H1 (cell line): ENCODE data around the gene ARHGAP5. TPM values are rescaled to one million over a fixed set of nuclear protein-coding genes. Genes with fewer than 3 reads are reported as not detected.
A peak's percentile ranks its signal among the peaks of the same experiment; 100 is the strongest.

Source experiments
- CTCF ChIA-PET: fragments of 300-600 bp; sonication (Branson Sonifier 250); formaldehyde crosslinking; loops from one replicate; lab custom pipeline; 2021; ENCODE audit not compliant: partially characterized antibody; lab: Charles Lee
- POLR2A ChIA-PET: fragments of 300-600 bp; sonication (Branson Sonifier 250); formaldehyde crosslinking; loops from one replicate; lab custom pipeline; 2021; ENCODE audit warnings: inconsistent platforms; ENCODE audit not compliant: partially characterized antibody; lab: Charles Lee
- DNase-seq, 2 experiments: peaks; one replicate each; pipeline versions ENCODE4 v3.0.0 to v3.0.0-alpha.2; 2010 to 2022; ENCODE audit warnings: low spot score in 2 of 2, low read depth in 1 of 2, mixed read lengths in 1 of 2
- FAIRE-seq: peaks from 2 replicates; lab custom pipeline; 2011; peaks lifted over from hg19 to GRCh38; lab: Jason Lieb, UNC
- H2AFZ ChIP-seq: 2 replicates; pipeline ENCODE4 v1.8.1; 2012; ENCODE audit warnings: low read length, inconsistent platforms
- H2AK5ac ChIP-seq: 2 replicates; pipeline ENCODE4 v1.6.1; 2013; ENCODE audit warnings: low read depth, low read length
- H2BK120ac ChIP-seq: replicated peaks from 2 replicates; pipeline ENCODE3; 2013; ENCODE audit warnings: low read depth, low read length, inconsistent platforms
- H2BK12ac ChIP-seq: 2 replicates; pipeline ENCODE4 v1.6.1; 2013; ENCODE audit warnings: low read depth, low read length
- H2BK15ac ChIP-seq: 2 replicates; pipeline ENCODE4 v1.6.1; 2013; ENCODE audit warnings: low read length
- H2BK20ac ChIP-seq: 2 replicates; pipeline ENCODE4 v1.6.1; 2013; ENCODE audit warnings: low read length
- H2BK5ac ChIP-seq: 2 replicates; pipeline ENCODE4 v1.6.1; 2013; ENCODE audit warnings: low read depth, low read length
- H3K14ac ChIP-seq: 2 replicates; pipeline ENCODE4 v1.6.1; 2013; ENCODE audit warnings: inconsistent platforms; ENCODE audit not compliant: insufficient read length
- H3K18ac ChIP-seq: 2 replicates; pipeline ENCODE4 v1.6.1; 2013; ENCODE audit warnings: low read length; ENCODE audit errors: extremely low read depth
- H3K23ac ChIP-seq: 2 replicates; pipeline ENCODE4 v1.6.1; 2013; ENCODE audit warnings: inconsistent platforms; ENCODE audit not compliant: insufficient read length
- H3K23me2 ChIP-seq: 2 replicates; pipeline ENCODE4 v1.6.1; 2013; ENCODE audit warnings: low read depth, low read length
- H3K27ac ChIP-seq: 2 replicates; pipeline ENCODE4 v1.6.1; 2011; ENCODE audit warnings: low read depth, low read length, inconsistent platforms
- H3K27me3 ChIP-seq, 4 experiments: replicated peaks in 1 of 4; 1 replicate in 1 of 4; 2 replicates in 3 of 4; pipeline versions ENCODE4 v1.6.1 to v1.8.1; 2011 to 2013; ENCODE audit warnings: low read length in 3 of 4, mild to moderate bottlenecking in 3 of 4, inconsistent platforms in 2 of 4, mixed read lengths in 2 of 4, moderate library complexity in 1 of 4; ENCODE audit not compliant: control insufficient read depth in 3 of 4, insufficient read depth in 3 of 4; ENCODE audit errors: extremely low read depth in 1 of 4
- H3K36me3 ChIP-seq, 4 experiments: 2 replicates each; pipeline versions ENCODE4 v1.6.1 to v1.8.1; 2011 to 2013; ENCODE audit warnings: mild to moderate bottlenecking in 4 of 4, low read length in 3 of 4, moderate library complexity in 2 of 4, control low read depth in 1 of 4, inconsistent platforms in 1 of 4; ENCODE audit not compliant: insufficient read depth in 4 of 4, control insufficient read depth in 2 of 4
- H3K4ac ChIP-seq: replicated peaks from 2 replicates; pipeline ENCODE3; 2013; ENCODE audit warnings: low read length, low read depth, mixed read lengths, inconsistent platforms; ENCODE audit not compliant: insufficient read length
- H3K4me1 ChIP-seq, 4 experiments: replicated peaks in 1 of 4; 1 replicate in 1 of 4; 2 replicates in 3 of 4; pipeline versions ENCODE4 v1.6.1 to v1.8.1; 2011 to 2013; ENCODE audit warnings: low read length in 3 of 4, inconsistent platforms in 2 of 4, mixed read lengths in 1 of 4; ENCODE audit not compliant: insufficient read depth in 4 of 4, control insufficient read depth in 3 of 4
- H3K4me2 ChIP-seq, 2 experiments: 2 replicates each; pipeline versions ENCODE4 v1.6.1 to v1.8.1; 2011 to 2013; ENCODE audit warnings: low read depth in 2 of 2, low read length in 2 of 2, control low read depth in 1 of 2, inconsistent platforms in 1 of 2, mild to moderate bottlenecking in 1 of 2; ENCODE audit not compliant: insufficient read depth in 1 of 2
- H3K4me3 ChIP-seq, 4 experiments: fragments of 200-600, 300-600 bp in 1 of 4; sonication (generic), shearing (Covaris generic), sonication (Bioruptor Twin) in 1 of 4; 2 replicates each; pipeline versions ENCODE4 v1.5.1 to v1.8.1; 2011 to 2016; ENCODE audit warnings: low read length in 4 of 4, low read depth in 3 of 4, control low read depth in 2 of 4, inconsistent platforms in 2 of 4, mild to moderate bottlenecking in 2 of 4, mixed read lengths in 1 of 4, moderate library complexity in 1 of 4; ENCODE audit not compliant: insufficient read depth in 2 of 4; ENCODE audit errors: extremely low read depth in 1 of 4
- H3K56ac ChIP-seq: replicated peaks from 2 replicates; pipeline ENCODE3; 2013; ENCODE audit warnings: low read depth, mild to moderate bottlenecking, mixed read lengths, low read length, inconsistent platforms; ENCODE audit not compliant: insufficient read length
- H3K79me1 ChIP-seq: 2 replicates; pipeline ENCODE4 v1.6.1; 2013; ENCODE audit warnings: low read depth, low read length, control low read depth
- H3K79me2 ChIP-seq, 2 experiments: 2 replicates each; pipeline versions ENCODE4 v1.6.1 to v1.8.1; 2012 to 2013; ENCODE audit warnings: low read length in 2 of 2, mild to moderate bottlenecking in 2 of 2, inconsistent platforms in 1 of 2; ENCODE audit not compliant: insufficient read depth in 2 of 2, control insufficient read depth in 1 of 2
- H3K9ac ChIP-seq, 4 experiments: replicated peaks in 1 of 4; 1 replicate in 1 of 4; 2 replicates in 3 of 4; pipeline versions ENCODE4 v1.6.1 to v1.8.1; 2011 to 2013; ENCODE audit warnings: low read depth in 3 of 4, low read length in 3 of 4, control low read depth in 2 of 4, mild to moderate bottlenecking in 2 of 4, moderate library complexity in 2 of 4, inconsistent platforms in 1 of 4; ENCODE audit errors: extremely low read depth in 1 of 4
- H3K9me3 ChIP-seq, 2 experiments: 2 replicates each; pipeline versions ENCODE4 v1.6.1 to v1.8.1; 2012 to 2013; ENCODE audit warnings: mild to moderate bottlenecking in 2 of 2, moderate library complexity in 2 of 2, control low read depth in 1 of 2, inconsistent platforms in 1 of 2, low read depth in 1 of 2, low read length in 1 of 2, mixed read lengths in 1 of 2; ENCODE audit not compliant: insufficient read depth in 2 of 2
- H4K20me1 ChIP-seq, 2 experiments: replicated peaks in 1 of 2; 2 replicates each; pipeline versions ENCODE3 to v1.8.1; 2011 to 2013; ENCODE audit warnings: inconsistent platforms in 2 of 2, low read length in 2 of 2, mild to moderate bottlenecking in 1 of 2; ENCODE audit not compliant: insufficient read depth in 2 of 2, control insufficient read depth in 1 of 2
- H4K5ac ChIP-seq: 2 replicates; pipeline ENCODE4 v1.6.1; 2013; ENCODE audit warnings: low read length, low read depth, mixed read lengths, inconsistent platforms; ENCODE audit not compliant: insufficient read length
- H4K8ac ChIP-seq: 2 replicates; pipeline ENCODE4 v1.8.0; 2013; ENCODE audit warnings: mild to moderate bottlenecking, moderate library complexity, low read length, inconsistent platforms; ENCODE audit not compliant: insufficient read depth; ENCODE audit errors: extremely low read depth
- H4K91ac ChIP-seq: replicated peaks from 2 replicates; pipeline ENCODE3; 2013; ENCODE audit warnings: low read length, mixed read lengths, inconsistent platforms; ENCODE audit not compliant: insufficient read length
- ATF3 ChIP-seq: IDR thresholded peaks from 2 replicates; pipeline ENCODE4 v1.6.1; 2011; ENCODE audit warnings: low read depth, mild to moderate bottlenecking, low read length; ENCODE audit not compliant: insufficient read depth
- CTCF ChIP-seq, 3 experiments: IDR thresholded peaks; 1 replicate in 2 of 3; 2 replicates in 1 of 3; pipeline versions ENCODE4 v1.5.1 to v1.6.1; 2011; ENCODE audit warnings: low read length in 3 of 3, mild to moderate bottlenecking in 3 of 3, inconsistent platforms in 2 of 3, low read depth in 1 of 3, moderate library complexity in 1 of 3; ENCODE audit not compliant: insufficient read depth in 1 of 3; ENCODE audit errors: control extremely low read depth in 1 of 3
- RAD21 ChIP-seq, 2 experiments: IDR thresholded peaks in 1 of 2; conservative IDR thresholded peaks in 1 of 2; 2 replicates each; pipeline ENCODE4 v1.6.1; 2011; ENCODE audit warnings: low read depth in 2 of 2, low read length in 2 of 2, improper control_type of control experiment in 1 of 2, inconsistent platforms in 1 of 2, mild to moderate bottlenecking in 1 of 2, moderate library complexity in 1 of 2
- WGBS, 2 experiments: shearing (Covaris generic) in 1 of 2; methylation state at CpG; one replicate each; pipeline versions ENCODE4 v1.1.6 to v1.1.7; 2013 to 2015; ENCODE audit warnings: low lambda C conversion rate in 2 of 2, mixed read lengths in 2 of 2, inconsistent platforms in 1 of 2, low coverage in 1 of 2, missing lambda C conversion rate in 1 of 2; ENCODE audit not compliant: insufficient replicate concordance in 2 of 2, insufficient coverage in 1 of 2, insufficient read length in 1 of 2; ENCODE audit errors: extremely low coverage in 1 of 2, missing lambda C conversion rate in 1 of 2; 5-methylcytosine and 5-hydroxymethylcytosine counted together
- polyA plus RNA-seq, 7 experiments: library from polyadenylated mRNA; depleted of rRNA in 3 of 7; stranded (reverse) in 5 of 7; unstranded in 2 of 7; fragments of >200 nt in 5 of 7; fragments of 200-250 nt in 2 of 7; gene quantifications; 1 replicate in 5 of 7; 2 replicates in 1 of 7; 4 replicates in 1 of 7; pipeline versions ENCODE4 v1.2.1 to v1.2.3, GENCODE V29; 2011 to 2013; ENCODE audit warnings: missing spikeins in 2 of 7, mixed read lengths in 2 of 7
- total RNA-seq: library from RNA; stranded (reverse); fragmentation: NEBNext Ultra II Directional; extraction: Animal tissue kit (Norgen Biotek cat#: 25700); gene quantifications from 2 replicates; pipeline ENCODE4 v1.2.1, GENCODE V29; 2021

ARHGAP5 gene
- total and polyA plus RNA-seq, 2 of the 8 experiments (the other 6 are each of a cell fraction or from before 2014, with no cell fraction given), result 7.8 to 77.3 TPM

GRCh38 chr14:32073537-32074189, 3.4 kb upstream of the ARHGAP5 start:
- no peak for DNase-seq
- no peak overlapping the region for H2BK120ac ChIP-seq
- no peaks in the 10 kb centered on the region; a peak in 1 of 7 replicates for H3K4me1 ChIP-seq
- TF ChIP-seq RAD21 (IDR thresholded peaks at IDR 0.05 in 1 of 2, conservative IDR thresholded peaks at IDR 0.05 in 1 of 2; ENCODE audit: low read depth in 2 of 2, low read length in 2 of 2) (peak; percentile 62 to 63), ATF3 (no peak), CTCF (IDR thresholded peaks at IDR 0.05; ENCODE audit: control extremely low read depth in 1 of 3, insufficient read depth in 1 of 3, low read depth in 1 of 3, low read length in 3 of 3) (peak in 2 of 3 experiments; percentile 45 to 52; a peak in 2 of 4 replicates)
- no peak overlapping the region for H3K23ac ChIP-seq
- H2AK5ac ChIP-seq, result no peak overlapping the region
- no peak overlapping the region for H3K4ac ChIP-seq
- no peaks in the 10 kb centered on the region for H3K9me3 ChIP-seq
- H3K27ac ChIP-seq, result no peak overlapping the region
- H3K27me3 ChIP-seq, result no peaks in the 10 kb centered on the region
- ChIA-PET CTCF (interaction anchor here (0.6 to 2.3 kb wide), 22 partner anchors 10 to 1812 kb away, joined by 3 to 16 read pairs (median 4); no protein-coding TSS in a partner anchor), POLR2A (no interaction called here)
- H3K56ac ChIP-seq, result no peak overlapping the region
- H4K91ac ChIP-seq, result no peak overlapping the region
- H3K4me2 ChIP-seq, result no peak overlapping the region
- no peak overlapping the region for H2BK20ac ChIP-seq
- H3K4me3 ChIP-seq, result no peak overlapping the region
- no peak overlapping the region for H2BK15ac ChIP-seq
- no peak overlapping the region for H4K8ac ChIP-seq
- peak; percentile 85 for FAIRE-seq
- H2BK12ac ChIP-seq, result no peak overlapping the region
- WGBS, 2 experiments, result 90% methylated on average over 6 of the region's 6 CpGs; no CpG with 5 or more reads in 1 of the 2 experiments
- peaks cover 0 to 14% of the 10 kb centered on the region in 2 experiments; a peak in 2 of 4 replicates for H3K79me2 ChIP-seq
- no peaks in the 10 kb centered on the region for H3K36me3 ChIP-seq
- H3K9ac ChIP-seq, result no peak overlapping the region
- H3K14ac ChIP-seq, result no peak overlapping the region
- H3K18ac ChIP-seq, result no peak overlapping the region
- H3K23me2 ChIP-seq, result peaks cover 9% of the 10 kb centered on the region
- H4K20me1 ChIP-seq, result no peaks in the 10 kb centered on the region
- H2BK5ac ChIP-seq, result no peak overlapping the region
- no peak overlapping the region for H4K5ac ChIP-seq
- H3K79me1 ChIP-seq, result no peaks in the 10 kb centered on the region
- H2AFZ ChIP-seq, result no peak overlapping the region
